GM18499 (cell line): ENCODE measurements around the gene ADCY10.
"Not testable (repeated sequence)": the region's sequence is repeated elsewhere in the genome, so short reads cannot be mapped to it uniquely, and the experiment has no call there.

Experiments used
- ATAC-seq: cut with Tn5 transposase; IDR thresholded peaks from one replicate; pipeline ENCODE4 v1.9.1; 2021; ENCODE audit warnings: moderate number of reproducible peaks; ENCODE audit not compliant: insufficient read depth, unreplicated experiment

The ADCY10 gene

DNA sequence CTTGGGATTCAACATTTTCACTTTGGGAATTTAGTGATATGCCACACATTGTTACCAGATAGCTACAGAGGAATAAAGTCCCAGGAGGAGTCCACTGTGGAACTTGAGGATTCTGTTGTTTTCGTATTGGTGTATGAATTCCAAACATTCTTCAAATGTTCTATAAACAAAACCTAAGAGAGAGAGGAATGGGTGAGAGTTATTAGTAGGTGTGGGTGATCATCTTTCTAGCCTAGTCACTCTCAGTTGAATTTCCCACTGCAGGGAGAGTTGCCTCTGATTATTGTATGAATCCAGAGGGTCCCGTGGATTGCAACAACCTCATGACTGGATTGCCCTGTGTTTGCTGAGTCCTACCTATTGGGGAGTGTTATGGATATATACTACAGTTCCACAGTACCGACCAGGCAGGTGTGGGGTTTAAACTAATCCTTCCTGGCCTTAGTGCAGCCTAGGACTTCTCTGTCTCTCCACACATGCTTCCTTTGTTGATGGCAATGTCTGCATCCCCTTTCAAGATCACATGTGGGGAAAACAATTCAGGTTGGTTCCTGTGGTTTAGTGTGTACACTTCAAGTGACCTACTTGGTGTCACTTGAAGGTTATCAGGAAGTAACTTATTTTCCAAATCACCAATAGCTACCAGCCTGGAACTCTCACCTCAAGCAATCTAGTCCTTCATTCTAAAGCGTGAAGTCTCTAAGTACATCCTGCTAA is 91.8 kb downstream of the ADCY10 start:
- no peak for ATAC-seq

DNA sequence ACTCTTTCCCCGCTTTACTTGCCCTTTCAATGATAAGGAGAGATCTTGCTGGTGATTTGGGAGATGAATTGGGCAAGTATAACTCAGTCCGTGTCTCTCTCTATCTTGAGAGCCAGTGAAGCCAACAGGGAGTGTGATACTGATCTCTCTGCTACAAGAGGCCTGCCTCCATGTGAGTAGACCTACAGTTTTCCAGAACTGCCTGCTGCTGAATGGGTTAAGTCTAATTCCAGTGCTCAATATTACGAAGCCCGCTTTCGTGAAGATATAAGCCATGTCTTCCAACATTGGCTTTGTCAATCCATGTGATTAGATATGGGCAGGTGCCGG is 92.6 kb downstream of the ADCY10 start:
- ATAC-seq = no peak

DNA sequence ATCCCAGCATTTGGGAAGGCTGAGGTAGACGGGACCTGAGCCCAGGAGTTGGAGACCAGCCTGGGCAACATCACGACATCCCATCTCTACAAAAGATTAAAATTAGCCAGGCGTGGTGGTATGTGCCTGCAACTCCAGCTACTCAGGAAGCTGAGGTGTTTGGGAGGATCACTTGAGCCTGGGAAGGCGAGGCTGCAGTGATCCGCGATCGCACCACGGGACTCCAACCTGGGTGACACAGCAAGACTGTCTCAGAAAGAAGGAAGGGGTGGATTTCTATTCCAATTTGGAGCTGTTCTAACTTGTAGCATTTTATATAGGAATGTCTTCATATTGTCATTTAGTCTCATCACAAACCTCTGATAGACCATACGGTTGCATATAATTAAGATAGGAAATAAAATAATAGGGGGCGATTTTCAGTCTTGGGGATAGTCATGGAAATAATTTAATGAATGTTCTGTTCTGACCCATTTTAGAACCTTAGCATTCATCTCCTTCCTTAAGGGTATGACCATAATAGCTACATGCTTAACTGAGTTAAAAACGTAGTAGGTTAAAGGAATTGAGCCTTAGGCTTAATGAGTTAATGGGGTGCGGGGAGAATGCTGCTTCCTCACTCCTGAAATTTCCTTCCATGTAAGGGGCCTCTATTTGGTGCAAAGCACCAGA is 93.1 kb downstream of the ADCY10 start:
- no peak for ATAC-seq

DNA sequence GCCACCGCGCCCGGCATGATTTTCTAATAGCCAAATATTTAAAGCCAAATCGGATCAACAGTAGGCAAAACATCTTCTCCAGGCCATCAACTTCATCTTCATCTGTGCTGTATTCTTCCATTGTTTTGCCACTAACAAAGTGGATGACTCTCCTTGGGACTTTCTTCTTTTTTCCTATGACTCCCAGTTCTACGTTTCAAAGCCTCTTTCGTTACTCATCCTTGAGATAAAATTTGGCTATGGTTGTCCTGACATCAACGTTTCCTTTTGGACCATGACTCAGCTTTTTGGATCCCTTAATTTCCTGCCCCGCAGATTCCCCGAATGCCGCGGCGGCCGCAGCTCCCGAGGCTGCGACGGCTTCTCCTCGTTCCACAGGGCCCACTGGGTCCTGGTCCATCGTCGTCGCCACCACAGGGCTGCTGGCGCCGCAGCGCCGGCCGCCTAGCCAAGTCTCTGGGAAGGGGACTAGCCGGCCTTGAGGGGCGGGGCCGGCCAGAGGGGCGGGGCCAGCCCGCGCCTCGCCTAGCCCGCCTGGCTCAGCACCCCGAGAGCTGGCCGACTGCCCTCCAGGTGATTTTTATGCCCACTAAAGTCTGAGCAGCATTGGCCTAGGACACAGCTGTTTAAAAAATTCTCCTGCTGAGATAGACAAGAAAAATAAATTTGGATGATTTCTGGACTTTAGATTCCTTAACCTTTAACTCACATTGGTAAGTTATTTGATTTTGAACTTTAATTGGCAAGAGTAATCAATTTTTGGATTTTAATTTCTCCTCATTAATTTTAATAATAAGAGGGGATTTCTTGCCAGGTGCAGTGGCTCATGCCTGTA is 93.9 kb downstream of the ADCY10 start:
- ATAC-seq = no peak

DNA sequence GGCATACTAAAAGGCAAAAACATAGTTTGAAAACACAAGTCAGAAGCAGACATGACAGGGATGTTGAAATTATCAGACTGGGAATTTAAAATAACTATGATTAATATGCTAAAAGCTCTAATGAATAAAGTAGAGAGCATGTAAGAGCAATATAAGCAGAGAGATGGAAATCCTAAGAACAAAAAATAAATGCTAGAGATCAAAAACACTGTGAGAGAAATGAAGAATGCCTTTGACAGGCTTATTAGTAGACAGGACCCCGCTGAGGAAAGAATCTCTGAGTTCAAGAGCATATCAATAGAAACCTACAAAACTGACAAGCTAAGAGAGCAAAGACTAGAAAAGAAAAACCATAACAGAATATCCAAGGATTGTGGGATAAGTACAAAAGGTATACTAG is 98.3 kb downstream of the ADCY10 start:
- ATAC-seq = no peak

DNA sequence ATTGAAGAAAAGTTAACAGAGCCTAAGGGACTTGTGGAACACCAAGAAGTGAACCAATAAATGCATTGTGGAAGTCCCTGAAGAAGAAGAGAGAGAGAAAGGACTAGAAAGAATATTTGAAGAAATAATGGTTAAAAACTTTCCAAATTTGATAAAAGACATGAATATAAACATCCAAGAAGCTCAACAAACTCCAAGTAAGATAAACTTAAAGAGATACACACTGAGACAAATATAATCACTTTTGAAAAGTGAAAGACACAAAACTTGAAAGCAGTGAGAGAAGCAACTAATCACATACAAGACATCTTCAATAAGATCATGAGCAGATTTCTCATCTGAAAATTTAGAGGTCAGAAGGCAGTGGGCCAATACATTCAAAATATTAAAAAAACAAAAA is 101.0 kb downstream of the ADCY10 start:
- ATAC-seq = no peak

DNA sequence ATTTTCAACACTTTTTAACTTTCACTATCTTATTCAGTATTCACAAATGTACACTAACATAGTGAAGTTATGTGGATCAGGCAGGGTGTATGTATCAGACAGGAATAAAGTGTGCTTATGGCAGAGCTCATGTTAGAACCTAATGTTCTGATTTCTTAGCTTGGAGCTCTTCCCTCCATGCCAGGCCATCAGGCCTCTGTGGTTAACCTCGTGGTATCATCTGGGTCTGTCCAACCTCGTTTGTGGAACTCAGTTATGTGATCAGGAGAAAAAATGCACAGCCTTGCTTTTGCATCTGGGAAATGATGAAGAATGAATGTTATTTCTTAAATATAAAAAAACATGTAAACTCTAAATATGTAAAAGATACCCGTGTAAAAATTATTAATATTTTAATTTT is 105.2 kb downstream of the ADCY10 start:
- no peak for ATAC-seq

DNA sequence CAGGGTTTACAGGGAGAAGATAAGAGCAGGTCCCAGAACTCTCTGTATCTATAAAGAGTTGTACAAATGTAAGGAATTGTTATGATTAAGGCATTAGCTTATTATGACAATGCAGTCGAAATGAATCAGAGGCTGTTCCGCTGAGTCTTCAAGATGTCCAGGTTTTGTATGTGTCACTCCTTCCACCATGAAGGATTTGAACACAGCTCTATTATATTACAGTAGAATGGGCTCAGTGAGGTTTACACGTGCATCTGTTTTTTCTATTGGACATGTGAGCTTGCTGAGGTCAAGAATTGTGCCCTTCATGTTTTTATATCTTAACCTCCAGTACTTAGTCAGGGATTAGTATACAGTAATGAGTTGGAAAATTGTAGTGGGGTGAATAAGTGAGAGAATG is 105.8 kb downstream of the ADCY10 start:
- ATAC-seq = no peak

DNA sequence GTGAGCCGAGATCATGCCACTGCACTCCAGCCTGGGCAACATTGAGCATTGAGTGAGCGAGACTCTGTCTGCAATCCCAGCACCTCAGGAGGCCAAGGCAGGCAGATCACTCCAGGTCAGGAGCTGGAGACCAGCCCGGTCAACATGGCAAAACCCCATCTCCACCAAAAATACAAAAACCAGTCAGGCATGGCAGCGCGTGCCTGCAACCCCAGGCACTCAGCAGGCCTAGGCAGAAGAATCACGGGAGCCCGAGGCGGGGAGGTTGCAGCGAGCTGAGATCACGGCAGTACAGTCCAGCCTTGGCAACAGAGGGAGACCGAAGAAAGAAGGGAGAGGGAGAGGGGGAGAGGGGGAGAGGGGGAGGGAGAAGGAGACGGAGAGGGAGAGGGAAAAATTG is 107.3 kb downstream of the ADCY10 start:
- not testable (repeated sequence) for ATAC-seq

DNA sequence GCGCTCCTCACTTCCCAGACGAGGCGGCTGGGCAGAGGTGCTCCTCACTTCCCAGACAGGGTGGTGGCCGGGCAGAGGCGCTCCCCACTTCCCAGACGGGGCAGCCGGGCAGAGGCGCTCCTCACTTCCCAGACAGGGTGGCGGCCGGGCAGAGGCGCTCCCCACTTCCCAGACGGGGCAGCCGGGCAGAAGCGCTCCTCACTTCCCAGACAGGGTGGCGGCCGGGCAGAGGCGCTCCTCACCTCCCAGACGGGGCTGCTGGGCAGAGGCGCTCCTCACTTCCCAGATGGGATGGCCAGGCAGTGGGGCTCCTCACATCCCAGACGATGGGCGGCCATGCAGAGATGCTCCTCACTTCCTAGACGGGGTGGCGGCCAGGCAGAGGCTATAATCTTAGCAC is 107.7 kb downstream of the ADCY10 start:
- ATAC-seq = not testable (repeated sequence)

DNA sequence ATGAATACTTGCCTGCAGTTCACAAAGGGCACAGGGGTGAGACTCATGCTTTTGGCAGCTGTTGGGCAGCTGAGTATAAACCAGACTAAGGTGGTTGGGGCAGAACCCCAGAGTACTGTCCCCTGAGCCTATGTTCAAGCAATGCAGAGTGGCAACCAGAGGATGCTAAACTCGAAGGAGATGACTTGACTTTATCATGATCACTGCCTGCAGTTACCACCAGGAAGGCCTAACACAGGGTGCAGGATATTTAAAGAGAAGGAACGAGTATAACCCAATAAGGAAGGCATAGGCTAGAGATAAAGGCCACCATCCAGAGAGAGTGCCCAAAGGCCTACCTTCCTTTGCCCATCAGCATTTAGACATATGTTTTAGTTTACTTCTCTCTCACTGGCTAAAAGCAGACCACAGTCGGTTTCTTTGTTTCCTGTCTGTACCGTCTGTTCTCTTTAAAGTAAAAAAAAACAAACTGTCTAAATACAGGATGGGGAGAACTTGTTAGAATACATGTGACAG is 108.8 kb downstream of the ADCY10 start:
- ATAC-seq = no peak

DNA sequence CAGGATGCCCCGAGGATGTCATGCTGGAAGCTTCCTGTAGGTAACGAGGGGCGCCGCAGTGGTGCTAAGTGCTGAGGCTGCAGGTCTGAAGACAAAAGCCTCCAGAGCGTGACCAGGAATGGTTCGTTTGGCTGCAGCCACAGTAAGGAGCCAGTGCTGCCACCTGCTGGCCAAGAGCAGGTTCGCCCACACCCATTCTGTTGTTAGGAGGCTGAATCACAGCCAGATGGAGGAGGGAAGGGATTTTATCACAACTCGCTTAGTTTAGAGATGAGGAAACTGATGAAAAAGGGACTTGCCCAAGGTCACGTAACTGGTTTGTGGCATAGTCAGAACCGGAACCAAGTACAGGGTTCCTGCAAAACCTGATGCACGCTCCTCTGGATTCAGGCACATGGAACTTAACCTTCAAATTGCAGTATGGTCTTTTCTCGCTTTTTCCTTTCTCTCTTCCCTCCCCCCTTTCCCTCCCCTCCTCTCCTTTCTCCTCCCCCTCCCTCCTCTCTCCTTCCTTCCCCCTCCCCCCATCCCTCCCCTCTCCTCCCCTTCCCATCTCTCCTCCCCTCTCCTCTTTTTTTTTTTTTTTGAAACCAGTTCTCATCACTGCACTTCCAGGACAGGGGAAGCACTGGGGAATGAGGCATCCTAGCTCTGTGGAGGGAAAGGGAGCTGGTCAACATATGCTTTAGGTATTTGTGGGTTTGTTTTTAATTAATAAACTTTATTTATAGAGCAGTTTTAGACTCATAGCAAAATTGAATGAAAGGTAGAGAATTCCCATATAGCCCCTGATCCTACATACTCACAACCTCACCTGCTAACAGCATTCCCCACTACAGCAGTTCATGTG is 110.4 kb downstream of the ADCY10 start:
- ATAC-seq = peak; percentile 73

DNA sequence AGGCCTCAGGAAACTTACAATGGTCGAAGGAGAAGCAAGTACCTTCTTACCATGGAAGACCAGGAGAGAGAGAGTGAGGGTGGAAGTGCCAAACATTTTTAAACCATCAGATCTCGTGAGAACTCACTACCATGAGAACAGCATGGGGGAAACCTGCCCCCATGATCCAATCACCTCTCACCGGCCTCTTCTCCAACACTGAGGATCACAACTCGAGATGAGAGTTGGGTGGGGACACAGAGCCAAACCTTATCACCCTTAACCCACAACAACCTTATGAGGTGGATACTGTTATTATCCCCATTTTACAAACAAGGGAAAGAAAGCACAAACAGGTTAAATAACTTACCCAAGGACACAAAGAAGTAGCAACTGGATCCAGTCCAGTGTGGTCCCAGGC is 111.7 kb downstream of the ADCY10 start:
- ATAC-seq = no peak

DNA sequence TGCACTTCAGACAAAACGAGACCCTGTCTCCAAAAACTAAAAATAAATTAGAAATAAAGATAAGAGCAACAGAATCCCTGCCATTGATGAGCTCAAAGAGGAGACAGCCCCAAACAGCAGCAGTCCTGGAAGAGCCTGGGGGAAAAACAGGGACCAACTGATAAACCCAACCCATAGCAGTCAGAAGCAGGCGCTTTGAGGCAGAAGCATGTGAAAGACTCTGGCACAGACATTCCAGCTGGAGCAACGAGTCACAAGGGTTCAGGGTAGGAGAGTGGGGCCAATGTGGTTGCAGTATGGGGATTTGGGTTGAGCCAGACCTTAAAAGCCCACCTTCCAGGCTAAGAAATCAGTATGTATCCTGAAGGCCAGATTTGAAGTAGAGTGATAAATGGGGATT is 113.7 kb downstream of the ADCY10 start:
- ATAC-seq = no peak

DNA sequence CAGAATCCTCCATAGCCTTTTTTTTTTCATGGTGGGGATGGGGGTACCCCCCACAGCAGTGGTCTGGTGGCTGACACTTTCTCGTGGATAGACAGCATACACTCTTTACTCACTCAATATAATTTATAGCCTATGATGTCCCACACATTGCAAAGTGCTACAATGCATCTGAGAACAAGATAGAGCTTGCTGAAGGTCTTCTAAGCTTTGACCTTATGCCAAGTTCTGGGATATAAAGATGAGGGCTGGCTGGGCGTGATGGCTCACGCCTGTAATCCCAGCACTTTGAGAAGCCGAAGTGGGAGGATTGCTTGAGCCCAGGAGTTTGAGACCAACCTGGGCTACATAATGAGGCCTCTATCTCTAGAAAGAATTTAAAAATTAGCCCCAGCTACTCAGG is 114.2 kb downstream of the ADCY10 start:
- ATAC-seq = no peak

DNA sequence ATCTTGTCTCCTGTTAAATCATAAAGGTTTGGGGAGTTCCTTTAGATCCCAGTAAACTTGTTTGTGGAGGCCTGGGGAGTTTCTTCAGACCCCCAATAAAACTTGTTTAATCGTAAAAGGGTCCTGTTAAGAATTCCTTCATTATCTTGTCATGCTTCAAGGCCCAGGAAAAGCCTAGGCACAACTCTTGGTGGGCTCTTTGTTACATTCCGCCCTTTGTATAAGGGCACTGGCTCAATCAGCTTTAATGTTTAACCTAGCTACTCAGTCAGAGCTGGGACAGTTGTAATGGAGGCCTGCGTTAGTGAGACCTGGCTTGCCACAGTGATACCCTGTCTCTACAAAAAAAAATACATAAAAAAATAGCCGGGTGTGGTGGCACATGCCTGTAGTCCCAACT is 115.0 kb downstream of the ADCY10 start:
- ATAC-seq = no peak

DNA sequence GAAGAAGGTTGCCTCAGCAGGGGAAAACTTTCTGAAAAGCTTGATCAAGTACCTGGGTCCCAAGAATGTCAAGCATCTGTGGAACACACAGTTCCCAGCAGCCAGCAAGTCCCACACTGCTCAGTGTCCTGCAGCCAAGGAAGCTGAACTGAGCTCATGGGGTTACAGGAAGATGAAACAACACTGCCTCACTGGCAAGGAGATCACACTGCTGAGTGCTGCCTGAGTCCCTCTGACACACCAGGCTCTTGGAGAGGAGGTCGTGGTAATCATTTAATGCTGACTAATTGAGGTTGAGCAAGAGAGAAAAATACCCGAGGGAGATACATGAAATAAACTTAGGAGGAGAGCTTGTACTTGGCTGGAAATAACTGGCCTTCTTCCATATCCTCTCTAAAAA is 116.9 kb downstream of the ADCY10 start:
- no peak for ATAC-seq

DNA sequence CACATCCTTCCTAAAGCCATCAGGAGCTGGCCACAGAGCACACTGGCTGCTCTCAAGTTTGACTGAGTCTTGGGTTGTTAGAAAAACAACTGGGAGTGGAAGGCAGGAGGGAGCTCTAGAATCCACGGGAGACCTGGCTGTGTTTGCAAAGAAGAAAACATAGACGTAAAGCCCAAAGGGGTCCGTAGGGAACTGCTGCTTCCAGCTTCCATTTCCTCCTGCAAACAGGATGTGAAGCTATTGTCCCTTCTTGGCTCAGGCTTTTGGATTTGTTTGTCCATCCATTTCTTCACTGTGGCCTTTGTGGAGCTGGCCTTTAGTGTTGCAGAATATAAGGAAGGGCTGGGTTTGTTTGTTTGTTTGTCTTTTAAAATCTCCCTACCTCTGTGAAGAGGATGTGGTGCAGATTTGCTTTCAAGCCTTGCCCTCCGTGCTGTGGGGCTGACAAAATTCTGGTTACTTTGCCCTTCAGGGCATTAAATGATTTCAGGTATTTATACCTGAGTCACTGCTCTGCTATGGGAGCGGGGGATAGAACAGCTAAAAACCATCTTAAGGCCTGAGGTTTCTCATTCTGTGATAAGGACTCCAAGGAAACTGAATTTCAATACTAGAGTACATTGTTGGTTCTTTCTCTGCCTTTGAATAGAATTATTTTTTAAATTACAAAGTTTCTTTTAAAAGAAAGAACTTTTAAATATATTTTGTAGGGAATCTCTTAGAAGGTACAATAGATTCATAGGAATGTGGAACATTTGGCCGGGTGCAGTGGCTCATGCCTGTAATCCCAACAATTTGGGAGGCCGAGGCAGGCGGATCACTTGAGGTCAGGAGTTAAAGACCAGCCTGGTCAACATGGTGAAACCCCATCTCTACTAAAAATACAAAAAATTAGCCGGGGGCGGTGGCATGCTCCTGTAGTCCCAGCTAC is 117.9 kb downstream of the ADCY10 start:
- ATAC-seq = no peak

DNA sequence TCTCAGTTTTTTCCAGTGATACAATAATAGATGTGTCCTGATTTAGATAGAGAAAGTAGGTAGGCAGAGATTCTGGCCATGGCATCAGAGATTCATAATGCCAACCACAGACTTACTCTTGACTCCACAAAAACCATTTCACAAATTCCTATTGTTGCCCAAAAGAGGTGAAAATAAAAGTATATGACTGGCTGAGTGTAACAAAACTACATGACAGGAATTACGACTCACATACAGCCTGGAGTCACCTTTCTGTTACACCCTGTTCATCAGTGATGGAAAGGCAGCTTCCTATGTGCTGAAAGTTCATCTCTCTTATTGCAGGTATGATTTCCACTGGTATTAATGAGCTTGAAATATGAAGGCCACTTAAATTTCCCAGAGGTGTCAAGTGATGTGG is 119.9 kb downstream of the ADCY10 start:
- ATAC-seq = no peak
